IPS-NIHi7 (cell line): Measurements from ENCODE around the gene PCGF1.
A peak's percentile ranks its signal among the peaks of the same experiment; 100 is the strongest.
"Not testable (repeated sequence)": the region's sequence is repeated elsewhere in the genome, so short reads cannot be mapped to it uniquely, and the experiment has no call there.

Experiments used
- DNase-seq: peaks from one replicate; pipeline ENCODE4 v3.0.0; 2012; ENCODE audit warnings: mixed read lengths; ENCODE audit errors: extremely low spot score

Gene PCGF1

GRCh38 chr2:74499267-74499939, 8.1 kb downstream of the PCGF1 start, which contains the start of gene LBX2:
Gene LBX2, minus strand, starts transcription at chr2:74499603. Its CDS starts 66 bp downstream, at chr2:74499537.
- peak; percentile 29 for DNase-seq

GRCh38 chr2:74498500-74499266, 8.8 kb downstream of the PCGF1 start:
- DNase-seq = peak; percentile 45

- peak; percentile 37 for DNase-seq
Observed at GRCh38 chr2:74497777-74498499, 9.6 kb downstream of the PCGF1 start.

- DNase-seq = no peak
Observed at GRCh38 chr2:74496997-74497776, 10.3 kb downstream of the PCGF1 start.

- DNase-seq = no peak
Observed at GRCh38 chr2:74495440-74495839, 12.1 kb downstream of the PCGF1 start.

GRCh38 chr2:74493546-74493945, 13.9 kb downstream of the PCGF1 start:
- no peak for DNase-seq

- no peak for DNase-seq
Observed at GRCh38 chr2:74491648-74492544, 15.6 kb downstream of the PCGF1 start.

GRCh38 chr2:74489906-74490305, 17.6 kb downstream of the PCGF1 start:
- DNase-seq = no peak

GRCh38 chr2:74488643-74489481, 18.6 kb downstream of the PCGF1 start:
- DNase-seq = no peak

- no peak for DNase-seq
Observed at GRCh38 chr2:74486141-74486540, 21.4 kb downstream of the PCGF1 start.

- not testable (repeated sequence) for DNase-seq
Observed at GRCh38 chr2:74483675-74484164, 23.8 kb downstream of the PCGF1 start.

GRCh38 chr2:74482801-74483674, 24.5 kb downstream of the PCGF1 start, which contains the start of the genes CCDC142 and TTC31:
Gene CCDC142, minus strand, starts transcription at chr2:74482998. Its CDS starts 161 bp downstream, at chr2:74482837.
Gene TTC31, plus strand, starts transcription at chr2:74483081. Its CDS starts 15 bp downstream, at chr2:74483096.
- DNase-seq = peak; percentile 91

GRCh38 chr2:74481961-74482800, 25.3 kb downstream of the PCGF1 start:
- peak; percentile 46 for DNase-seq

- no peak for DNase-seq
Observed at GRCh38 chr2:74481431-74481830, 26.1 kb downstream of the PCGF1 start.

GRCh38 chr2:74474899-74475298, 32.6 kb downstream of the PCGF1 start:
- peak; percentile 36 for DNase-seq

GRCh38 chr2:74474481-74474880, 33.0 kb downstream of the PCGF1 start:
- no peak for DNase-seq

GRCh38 chr2:74472945-74473258, 34.6 kb downstream of the PCGF1 start:
- DNase-seq = no peak
